Choroid plexus epithelial cell (primary cell): Measurements from ENCODE around the gene AKNA.

Experiments used
- DNase-seq: peaks from one replicate; pipeline ENCODE4 v3.0.0-alpha.2; 2010; ENCODE audit warnings: low read depth
- H3K4me3 ChIP-seq: 2 replicates; pipeline ENCODE4 v1.5.1; 2011; ENCODE audit warnings: low read depth, mild to moderate bottlenecking, control low read depth, low read length, moderate library complexity
- TF ChIP-seq, protein P1 (sequence below): conservative IDR thresholded peaks from 2 replicates; pipeline ENCODE4 v1.5.1; 2011; ENCODE audit warnings: low read depth, mild to moderate bottlenecking, control low read depth, inconsistent platforms, low read length, moderate library complexity

AKNA gene

DNA sequence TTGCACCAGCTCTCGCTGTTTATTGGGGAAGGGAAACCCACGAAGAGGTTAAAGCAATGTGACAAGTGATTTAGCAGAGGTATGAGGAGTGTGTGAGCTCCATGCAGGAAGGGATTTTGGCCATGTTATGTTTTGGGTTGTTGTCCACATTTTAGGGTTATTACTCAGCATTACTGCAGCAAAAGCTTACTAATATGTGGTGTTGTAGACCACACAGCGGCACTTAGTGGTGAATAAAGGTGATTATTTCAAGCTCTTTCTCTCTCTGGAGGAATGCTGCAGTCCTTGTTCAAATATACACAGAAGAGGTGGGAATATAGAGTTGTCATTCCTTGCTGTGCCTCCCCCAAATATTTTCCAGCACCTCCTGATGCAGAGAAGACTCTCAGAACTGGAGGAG lies 29.7 kb upstream of the AKNA start:
- DNase-seq, result peak; percentile 41
- no peak overlapping the region for H3K4me3 ChIP-seq
- TF ChIP-seq, protein P1, sequence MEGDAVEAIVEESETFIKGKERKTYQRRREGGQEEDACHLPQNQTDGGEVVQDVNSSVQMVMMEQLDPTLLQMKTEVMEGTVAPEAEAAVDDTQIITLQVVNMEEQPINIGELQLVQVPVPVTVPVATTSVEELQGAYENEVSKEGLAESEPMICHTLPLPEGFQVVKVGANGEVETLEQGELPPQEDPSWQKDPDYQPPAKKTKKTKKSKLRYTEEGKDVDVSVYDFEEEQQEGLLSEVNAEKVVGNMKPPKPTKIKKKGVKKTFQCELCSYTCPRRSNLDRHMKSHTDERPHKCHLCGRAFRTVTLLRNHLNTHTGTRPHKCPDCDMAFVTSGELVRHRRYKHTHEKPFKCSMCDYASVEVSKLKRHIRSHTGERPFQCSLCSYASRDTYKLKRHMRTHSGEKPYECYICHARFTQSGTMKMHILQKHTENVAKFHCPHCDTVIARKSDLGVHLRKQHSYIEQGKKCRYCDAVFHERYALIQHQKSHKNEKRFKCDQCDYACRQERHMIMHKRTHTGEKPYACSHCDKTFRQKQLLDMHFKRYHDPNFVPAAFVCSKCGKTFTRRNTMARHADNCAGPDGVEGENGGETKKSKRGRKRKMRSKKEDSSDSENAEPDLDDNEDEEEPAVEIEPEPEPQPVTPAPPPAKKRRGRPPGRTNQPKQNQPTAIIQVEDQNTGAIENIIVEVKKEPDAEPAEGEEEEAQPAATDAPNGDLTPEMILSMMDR, result no peak

DNA sequence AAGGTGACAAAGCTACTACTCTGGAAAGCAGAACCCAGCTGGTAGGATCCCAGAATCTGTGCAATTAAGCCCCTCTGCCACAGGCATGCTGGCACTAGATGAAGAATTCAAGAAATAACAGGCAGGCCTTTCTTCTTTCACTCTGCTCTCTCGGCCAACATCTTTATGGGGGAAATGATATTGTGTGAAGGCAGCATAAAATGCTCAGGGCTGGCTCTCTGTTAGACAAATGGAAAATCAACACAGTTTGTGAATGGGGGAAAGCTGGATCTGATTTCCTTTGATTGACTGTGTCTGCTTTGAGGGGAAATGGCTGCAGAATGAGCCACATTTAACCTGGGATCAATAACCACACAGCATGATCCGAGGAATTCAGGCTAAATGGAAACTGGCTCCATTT lies 29.1 kb upstream of the AKNA start:
- H3K4me3 ChIP-seq, result no peak overlapping the region
- TF ChIP-seq, protein P1, result no peak
- DNase-seq, result no peak

DNA sequence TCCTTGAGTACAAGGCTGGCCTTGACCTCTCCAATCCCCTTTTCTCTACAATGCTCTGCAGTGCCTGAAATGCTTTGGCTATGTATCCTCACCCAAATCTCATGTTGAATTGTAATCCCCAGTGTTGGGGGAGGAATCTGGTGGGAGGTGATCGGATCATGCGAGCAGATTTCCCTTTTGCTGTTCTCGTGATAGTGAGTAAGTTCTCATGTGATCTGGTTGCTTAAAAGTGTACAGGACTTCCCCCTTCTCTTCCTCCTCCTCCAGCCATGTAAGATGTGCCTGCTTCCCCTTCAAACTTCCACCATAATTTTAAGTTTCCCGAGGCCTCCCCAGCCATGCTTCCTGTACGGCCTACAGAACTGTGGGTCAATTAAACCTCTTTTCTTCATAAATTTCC lies 28.5 kb upstream of the AKNA start:
- DNase-seq, result peak; percentile 18
- TF ChIP-seq, protein P1, result no peak
- no peak overlapping the region for H3K4me3 ChIP-seq

DNA sequence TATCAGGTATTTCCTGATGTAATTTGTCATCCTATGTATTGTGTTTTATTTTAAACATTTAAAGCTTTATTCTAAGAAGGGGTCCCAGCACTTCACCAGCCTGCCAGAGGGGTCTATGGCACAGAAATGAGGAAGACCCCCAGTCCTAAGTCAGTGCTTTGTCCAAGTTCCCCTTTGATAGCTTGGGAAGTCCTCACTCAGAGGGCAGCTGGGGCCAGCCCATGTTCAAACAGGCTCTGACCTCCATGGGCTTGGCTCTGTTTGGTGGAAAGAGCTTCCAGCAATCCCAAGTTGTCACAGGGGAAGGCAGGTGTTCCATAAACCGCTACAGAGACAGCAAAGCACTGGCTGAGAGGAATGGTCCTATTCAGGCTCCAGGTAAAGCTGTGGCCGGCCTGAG lies 26.6 kb upstream of the AKNA start:
- DNase-seq, result no peak
- H3K4me3 ChIP-seq, result no peak overlapping the region
- TF ChIP-seq, protein P1, result no peak

DNA sequence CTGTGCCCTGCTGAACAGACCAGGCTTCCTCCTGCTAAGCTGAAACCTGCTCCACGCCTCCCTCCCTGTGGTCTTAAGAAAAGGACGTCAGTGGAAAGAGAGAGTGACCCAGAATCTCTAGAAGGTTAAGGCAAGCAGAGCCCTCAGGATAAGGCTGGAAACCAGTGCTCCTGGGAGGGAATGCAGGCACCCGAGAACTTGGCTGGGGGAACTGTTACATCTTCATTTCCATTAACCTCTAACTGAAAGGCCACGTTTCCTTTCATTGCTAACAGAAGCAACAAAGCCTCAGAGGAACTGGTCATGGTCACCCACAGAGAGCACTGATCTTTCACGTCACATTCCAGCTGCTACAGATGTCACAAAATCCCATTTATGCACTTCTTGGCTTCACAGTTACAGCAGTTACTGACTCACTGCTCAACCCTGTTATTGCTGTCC lies 26.1 kb upstream of the AKNA start:
- H3K4me3 ChIP-seq, result no peak overlapping the region
- DNase-seq, result peak; percentile 87
- TF ChIP-seq, protein P1, result no peak

DNA sequence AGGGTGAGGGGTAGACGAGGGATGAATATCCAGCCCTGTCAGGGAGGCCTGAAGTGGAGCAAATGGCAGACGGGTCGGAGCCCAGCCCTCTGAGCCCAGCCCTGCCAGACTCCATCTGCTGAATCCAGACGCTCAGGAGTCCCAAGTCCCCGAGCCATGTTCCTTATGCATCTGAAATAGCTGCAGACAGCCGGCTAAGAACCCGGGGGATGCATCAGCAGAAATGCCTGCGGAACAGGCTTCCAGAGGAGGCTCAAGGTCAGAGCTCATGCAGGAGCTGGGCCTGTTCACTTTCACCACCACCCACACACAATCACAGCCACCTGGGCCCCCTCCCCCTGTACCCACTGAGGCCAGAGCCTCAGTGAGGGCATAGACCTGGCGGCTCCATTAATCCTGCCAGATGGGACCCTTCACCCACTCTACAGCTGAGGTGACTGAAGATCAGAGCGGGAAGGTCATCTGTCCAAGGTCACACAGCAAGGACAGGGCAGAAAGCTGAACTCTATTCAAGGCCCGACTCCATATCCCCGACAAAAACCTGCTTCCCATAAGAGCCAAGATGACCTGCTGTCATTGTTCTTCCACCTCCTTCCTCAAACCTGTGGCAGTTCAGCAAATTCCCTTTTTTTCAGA lies 24.4 kb upstream of the AKNA start:
- H3K4me3 ChIP-seq, result no peak overlapping the region
- TF ChIP-seq, protein P1, result no peak
- DNase-seq, result no peak

DNA sequence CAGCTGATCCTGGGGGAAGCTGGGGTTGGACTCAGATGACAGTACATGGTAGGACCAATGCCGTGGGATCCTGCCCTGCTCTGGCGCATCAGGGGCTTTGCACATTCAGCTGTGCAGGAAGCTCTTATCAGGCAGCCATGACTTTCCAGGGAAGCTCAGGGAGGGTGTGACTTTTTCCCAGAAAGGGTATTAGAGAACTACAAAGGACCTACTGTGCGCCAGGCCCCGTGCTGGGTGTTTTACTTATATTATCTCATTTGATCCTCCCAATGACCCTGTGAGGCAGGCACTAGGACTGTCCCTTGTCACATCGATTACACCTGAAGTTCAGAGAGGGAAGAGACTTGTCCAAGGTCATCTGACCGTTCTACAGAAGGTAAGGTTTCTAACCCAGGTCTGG lies 23.7 kb upstream of the AKNA start:
- TF ChIP-seq, protein P1, result no peak
- no peak for DNase-seq
- no peak overlapping the region for H3K4me3 ChIP-seq
